IMR-90 (cell line): ENCODE results near the gene TBRG4. TPM values are rescaled to one million over a fixed set of nuclear protein-coding genes. Genes with fewer than 3 reads are reported as not detected.

Experiments used
- ATAC-seq: fragments of 200-7000 bp; cut with Tn5 transposase; 2 replicates; pipeline ENCODE4 v1.9.1; 2020; ENCODE audit warnings: low read depth, mild to moderate bottlenecking, moderate library complexity
- BruUV-seq: library from RNA; stranded (reverse); fragments of 400-500 nt; replicated peaks from 2 replicates; lab custom pipeline; 2021; lab: Mats Ljungman, UMichigan
- CTCF ChIA-PET: fragments of 300-600 bp; formaldehyde crosslinking; extraction: SDS; loops from one replicate; lab custom pipeline; 2021; ENCODE audit warnings: antibody characterized with exemption; lab: Yijun Ruan, JAX
- POLR2A ChIA-PET: fragments of 300-600 bp; sonication (Branson Sonifier 250); formaldehyde crosslinking; loops from one replicate; lab custom pipeline; 2022; ENCODE audit warnings: antibody characterized with exemption; ENCODE audit not compliant: unreplicated experiment; lab: Charles Lee
- DNase-seq: peaks from one replicate; pipeline ENCODE4 v3.0.0; 2013
- H2AFZ ChIP-seq: replicated peaks from 2 replicates; pipeline ENCODE3; 2013; ENCODE audit warnings: low read length, mild to moderate bottlenecking; ENCODE audit not compliant: poor library complexity
- H2AK5ac ChIP-seq: 2 replicates; pipeline ENCODE4 v1.6.1; 2013; ENCODE audit warnings: low read depth, low read length, inconsistent platforms
- H2AK9ac ChIP-seq: replicated peaks from 2 replicates; pipeline ENCODE3; 2013; ENCODE audit warnings: mild to moderate bottlenecking, low read depth, low read length, moderate library complexity; ENCODE audit not compliant: poor library complexity
- H2BK120ac ChIP-seq: 2 replicates; pipeline ENCODE4 v1.6.1; 2013; ENCODE audit warnings: low read depth, low read length, inconsistent platforms
- H2BK15ac ChIP-seq: 3 replicates; pipeline ENCODE4 v1.6.1; 2013; ENCODE audit warnings: low read depth, low read length, inconsistent platforms
- H2BK20ac ChIP-seq: 2 replicates; pipeline ENCODE4 v1.6.1; 2013; ENCODE audit warnings: low read depth, mild to moderate bottlenecking, inconsistent platforms, low read length, moderate library complexity
- H2BK5ac ChIP-seq: 2 replicates; pipeline ENCODE4 v1.6.1; 2013; ENCODE audit warnings: mild to moderate bottlenecking, low read depth, low read length, inconsistent platforms; ENCODE audit not compliant: poor library complexity, severe bottlenecking
- H3K14ac ChIP-seq: replicated peaks from 2 replicates; pipeline ENCODE4 v1.6.1; 2013; ENCODE audit warnings: low read depth, low read length, inconsistent platforms
- H3K18ac ChIP-seq: 2 replicates; pipeline ENCODE4 v1.6.1; 2013; ENCODE audit warnings: low read depth, low read length, control low read depth
- H3K23ac ChIP-seq: 2 replicates; pipeline ENCODE4 v1.6.1; 2013; ENCODE audit warnings: low read depth, low read length, inconsistent platforms
- H3K27ac ChIP-seq: 2 replicates; pipeline ENCODE4 v1.5.1; 2013; ENCODE audit warnings: mild to moderate bottlenecking, control low read depth, low read length; ENCODE audit not compliant: insufficient read depth
- H3K27me3 ChIP-seq: 2 replicates; pipeline ENCODE4 v1.6.1; 2013; ENCODE audit warnings: low read length; ENCODE audit not compliant: control insufficient read depth, insufficient read depth
- H3K36me3 ChIP-seq: 2 replicates; pipeline ENCODE4 v1.6.1; 2013; ENCODE audit warnings: low read length, mixed read lengths; ENCODE audit not compliant: control insufficient read depth, insufficient read depth
- H3K4ac ChIP-seq: 2 replicates; pipeline ENCODE4 v1.6.1; 2013; ENCODE audit warnings: low read depth, low read length, inconsistent platforms
- H3K4me1 ChIP-seq: 2 replicates; pipeline ENCODE4 v1.6.1; 2013; ENCODE audit warnings: low read length, mixed read lengths; ENCODE audit not compliant: control insufficient read depth, insufficient read depth
- H3K4me2 ChIP-seq: 2 replicates; pipeline ENCODE4 v1.6.1; 2013; ENCODE audit warnings: low read depth, mild to moderate bottlenecking, control low read depth, low read length, moderate library complexity
- H3K4me3 ChIP-seq: 2 replicates; pipeline ENCODE4 v1.5.1; 2013; ENCODE audit warnings: low read depth, mild to moderate bottlenecking, control low read depth, low read length, moderate library complexity; ENCODE audit not compliant: insufficient read depth
- H3K56ac ChIP-seq: 2 replicates; pipeline ENCODE4 v1.6.1; 2013; ENCODE audit warnings: low read length, inconsistent platforms; ENCODE audit not compliant: insufficient read depth; ENCODE audit errors: extremely low read depth
- H3K79me1 ChIP-seq, 2 experiments: 2 replicates each; pipeline ENCODE4 v1.6.1; 2013; ENCODE audit warnings: low read length in 2 of 2, inconsistent platforms in 1 of 2, low read depth in 1 of 2
- H3K9ac ChIP-seq: 2 replicates; pipeline ENCODE4 v1.6.1; 2013; ENCODE audit warnings: low read depth, low read length, control low read depth
- H3K9me1 ChIP-seq: 2 replicates; pipeline ENCODE4 v1.6.1; 2013; ENCODE audit warnings: low read length, inconsistent platforms; ENCODE audit not compliant: insufficient read depth
- H3K9me3 ChIP-seq: 2 replicates; pipeline ENCODE4 v1.6.1; 2013; ENCODE audit warnings: low read length; ENCODE audit not compliant: control insufficient read depth, insufficient read depth
- H4K20me1 ChIP-seq: 2 replicates; pipeline ENCODE4 v1.6.1; 2013; ENCODE audit warnings: low read length, inconsistent platforms; ENCODE audit not compliant: insufficient read depth
- H4K5ac ChIP-seq: 2 replicates; pipeline ENCODE4 v1.6.1; 2013; ENCODE audit warnings: mild to moderate bottlenecking, low read depth, low read length, control low read depth
- H4K8ac ChIP-seq, 2 experiments: 2 replicates each; pipeline ENCODE4 v1.6.1; 2013; ENCODE audit warnings: low read depth in 2 of 2, low read length in 2 of 2, control low read depth in 1 of 2, inconsistent platforms in 1 of 2
- H4K91ac ChIP-seq: 2 replicates; pipeline ENCODE4 v1.6.1; 2013; ENCODE audit warnings: low read depth, low read length, inconsistent platforms; ENCODE audit not compliant: insufficient read depth
- BHLHE40 ChIP-seq: fragments of 150-350 bp; IDR thresholded peaks from 2 replicates; pipeline ENCODE4 v1.6.1; 2016; ENCODE audit warnings: mild to moderate bottlenecking, low read depth, low read length
- CEBPB ChIP-seq: IDR thresholded peaks from 2 replicates; pipeline ENCODE4 v1.6.1; 2012; ENCODE audit warnings: low read depth, low read length, improper control_type of control experiment
- ELK1 ChIP-seq: fragments of 150-350 bp; IDR thresholded peaks from 2 replicates; pipeline ENCODE4 v1.6.1; 2016; ENCODE audit warnings: low read depth, mild to moderate bottlenecking, low read length, moderate library complexity, borderline replicate concordance
- FOS ChIP-seq: fragments of 150-350 bp; IDR thresholded peaks from 2 replicates; pipeline ENCODE4 v1.6.1; 2016; ENCODE audit warnings: low read depth, low read length
- MAZ ChIP-seq: IDR thresholded peaks from 2 replicates; pipeline ENCODE4 v1.6.1; 2012; ENCODE audit warnings: low read depth, mild to moderate bottlenecking, low read length, improper control_type of control experiment, moderate library complexity, borderline replicate concordance
- NFE2L2 ChIP-seq: fragments of 150-350 bp; IDR thresholded peaks from 2 replicates; pipeline ENCODE4 v1.6.1; 2016; ENCODE audit warnings: low read depth, mild to moderate bottlenecking, low read length
- RFX5 ChIP-seq: IDR thresholded peaks from 2 replicates; pipeline ENCODE4 v1.8.0; 2012; ENCODE audit warnings: low read depth, mild to moderate bottlenecking, low read length, moderate library complexity
- SMC3 ChIP-seq: fragments of 150-350 bp; IDR thresholded peaks from 2 replicates; pipeline ENCODE4 v1.6.1; 2016; ENCODE audit warnings: low read depth, mild to moderate bottlenecking, antibody characterized with exemption, low read length, moderate library complexity
- WGBS, 2 experiments: methylation state at CpG; one replicate each; pipeline versions ENCODE4 v1.1.5 to v1.1.7; 2013; ENCODE audit warnings: missing lambda C conversion rate in 2 of 2; ENCODE audit not compliant: insufficient read length in 1 of 2; ENCODE audit errors: extremely low coverage in 2 of 2; 5-methylcytosine and 5-hydroxymethylcytosine counted together
- dilution Hi-C: fragments of 300-500 bp; cut with HindIII; formaldehyde crosslinking; loops from one replicate; pipeline ENCODE4 v1.14.3; 2018; ENCODE audit warnings: low sequenced_read_pairs; ENCODE audit not compliant: unreplicated experiment
- in situ Hi-C: fragments of 300-500 bp; cut with MboI; formaldehyde crosslinking; loops from 3 replicates; pipeline ENCODE4 v1.14.3; 2019; ENCODE audit warnings: low sequenced_read_pairs, inconsistent platforms, mixed read lengths
- intact Hi-C: fragments of 100-400 bp; cut with micrococcal nuclease; formaldehyde crosslinking; loops from 2 replicates; pipeline ENCODE4 v1.10.0; 2022
- polyA plus RNA-seq, 3 experiments: library from polyadenylated mRNA; depleted of rRNA; stranded (reverse); fragments of >200 nt; gene quantifications; 2 replicates each; pipeline ENCODE4 v1.2.3, GENCODE V29; 2012; ENCODE audit warnings: low replicate concordance in 1 of 3
- total RNA-seq: library from RNA; depleted of rRNA; stranded (reverse); fragments of >200 nt; gene quantifications from 2 replicates; pipeline ENCODE4 v1.2.3, GENCODE V29; 2012

Gene TBRG4
- total and polyA plus RNA-seq, 2 of the 4 experiments (the other 2 are of a cell fraction), result 71.6 to 77.6 TPM

DNA sequence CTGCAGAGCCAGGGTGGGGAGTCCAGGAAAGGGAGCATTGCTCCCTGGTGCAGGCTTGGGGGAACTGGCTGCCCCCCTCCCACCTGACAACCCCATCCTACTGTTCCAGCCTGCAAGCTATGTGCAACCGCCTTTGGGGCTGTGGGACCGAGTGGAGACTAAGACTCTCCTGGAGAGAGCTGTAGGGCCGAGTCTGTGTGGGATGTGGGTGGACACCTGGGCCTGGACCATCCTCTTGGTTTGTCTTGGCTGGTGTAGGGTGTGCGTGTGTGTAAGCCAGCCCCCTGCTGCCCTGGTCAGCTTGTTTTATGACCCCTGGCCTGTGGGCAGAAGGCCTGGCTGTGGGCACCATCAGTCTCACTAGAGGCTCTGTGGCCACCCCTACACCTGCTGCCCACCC, 44.4 kb upstream of the TBRG4 start:
- no peak overlapping the region for H3K14ac ChIP-seq
- WGBS, 2 experiments, result no CpG with 5 or more reads among the region's 4 CpGs
- H3K4me3 ChIP-seq, result no peak overlapping the region
- in situ Hi-C loops (loop anchor here (10.0 kb wide), 1 partner anchor 699 kb away; no protein-coding TSS in a partner anchor), dilution Hi-C loops (no loop called here), intact Hi-C loops (no loop called here)
- CTCF ChIA-PET, result no interaction called here
- TF ChIP-seq CEBPB (no peak), NFE2L2 (no peak), BHLHE40 (no peak), MAZ (no peak), ELK1 (no peak), RFX5 (no peak), SMC3 (no peak), FOS (no peak)
- no TSS peak for BruUV-seq
- H3K56ac ChIP-seq, result no peak overlapping the region
- ATAC-seq (no peak), DNase-seq (no peak)
- H2BK20ac ChIP-seq, result no peak overlapping the region
- no peaks in the 10 kb centered on the region for H3K9me1 ChIP-seq
- H4K20me1 ChIP-seq, result no peaks in the 10 kb centered on the region
- no peak overlapping the region for H4K5ac ChIP-seq
- H3K23ac ChIP-seq, result no peak overlapping the region
- peaks cover 52% of the 10 kb centered on the region for H3K27me3 ChIP-seq
- no peak overlapping the region for H2BK120ac ChIP-seq
- H3K4me1 ChIP-seq, result no peaks in the 10 kb centered on the region
- H3K9me3 ChIP-seq, result no peaks in the 10 kb centered on the region
- H3K27ac ChIP-seq, result no peak overlapping the region
- no peak overlapping the region for H3K4ac ChIP-seq
- H3K4me2 ChIP-seq, result no peak overlapping the region
- no peaks in the 10 kb centered on the region for H3K36me3 ChIP-seq
- no peak overlapping the region for H2AFZ ChIP-seq
- no peak overlapping the region for H2AK9ac ChIP-seq
- no peak overlapping the region for H2BK15ac ChIP-seq
- no peak overlapping the region for H4K8ac ChIP-seq
- POLR2A ChIA-PET, result no interaction called here
- no peaks in the 10 kb centered on the region for H3K79me1 ChIP-seq
- no peak overlapping the region for H3K9ac ChIP-seq
- H2BK5ac ChIP-seq, result no peak overlapping the region
- H2AK5ac ChIP-seq, result no peak overlapping the region
- H4K91ac ChIP-seq, result no peak overlapping the region
- no peak overlapping the region for H3K18ac ChIP-seq
